ENCODE measurements around the gene FAM107A. TPM values are rescaled to one million over a fixed set of nuclear protein-coding genes. Genes with fewer than 3 reads are reported as not detected.

The FAM107A gene
- total RNA-seq, 1 donor from 2014 or later, result 1.3 TPM

DNA sequence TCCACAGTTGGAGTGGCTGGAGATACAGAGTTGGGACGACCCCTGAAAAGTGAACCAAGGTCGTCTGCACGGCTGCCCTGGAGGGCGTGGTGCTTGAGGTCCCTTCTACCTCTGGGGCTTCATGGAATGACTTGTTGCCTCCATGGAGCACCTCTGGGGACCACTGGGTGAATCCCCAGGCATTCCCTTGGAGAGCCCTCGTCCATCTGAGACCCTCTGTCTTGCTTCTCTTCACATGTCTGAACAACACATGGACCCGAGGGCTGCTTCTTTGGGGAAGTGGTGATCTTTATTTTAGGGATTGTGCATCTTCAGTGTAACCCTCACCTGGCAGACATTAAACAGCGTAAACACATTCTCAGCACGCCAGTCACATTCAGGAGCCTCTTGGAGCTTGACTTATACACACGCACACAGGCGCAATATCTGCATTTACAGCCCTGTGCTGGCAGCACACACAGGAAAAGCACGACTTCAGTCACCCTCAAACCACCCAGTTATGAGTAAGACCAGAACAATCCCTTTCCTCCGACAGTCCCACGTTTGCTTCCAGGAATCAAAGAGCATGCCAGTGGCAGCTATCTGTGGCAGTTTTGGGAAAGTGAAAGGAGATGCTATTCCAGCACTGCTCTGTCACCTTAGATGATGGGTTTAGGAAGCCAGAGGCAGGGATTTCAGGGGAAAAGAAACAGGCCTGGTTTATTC is 12.6 kb downstream of the FAM107A start:
- DNase-seq (ENCODE audit: low read depth), result no peak

DNA sequence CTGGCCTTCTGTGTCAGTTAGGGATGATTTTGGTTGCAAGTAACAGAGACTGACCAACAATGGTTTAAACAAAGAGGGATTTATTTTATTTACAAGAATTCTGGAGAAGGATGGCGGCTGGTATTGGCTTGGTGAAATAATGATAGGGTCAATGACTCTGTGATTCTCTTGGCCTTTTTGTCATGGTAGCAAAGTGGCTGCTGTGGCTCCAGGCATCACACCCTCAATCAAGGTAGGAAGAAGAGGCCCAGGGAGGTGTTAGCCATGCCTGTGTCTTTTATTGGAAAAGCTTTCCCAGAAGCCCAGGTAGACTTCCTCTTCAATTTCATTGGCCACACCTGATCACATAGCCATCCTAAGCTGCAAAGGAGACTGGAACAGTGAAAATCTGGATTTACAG is 13.1 kb downstream of the FAM107A start:
- DNase-seq (ENCODE audit: low read depth), result no peak
- TF ChIP-seq, protein P1, sequence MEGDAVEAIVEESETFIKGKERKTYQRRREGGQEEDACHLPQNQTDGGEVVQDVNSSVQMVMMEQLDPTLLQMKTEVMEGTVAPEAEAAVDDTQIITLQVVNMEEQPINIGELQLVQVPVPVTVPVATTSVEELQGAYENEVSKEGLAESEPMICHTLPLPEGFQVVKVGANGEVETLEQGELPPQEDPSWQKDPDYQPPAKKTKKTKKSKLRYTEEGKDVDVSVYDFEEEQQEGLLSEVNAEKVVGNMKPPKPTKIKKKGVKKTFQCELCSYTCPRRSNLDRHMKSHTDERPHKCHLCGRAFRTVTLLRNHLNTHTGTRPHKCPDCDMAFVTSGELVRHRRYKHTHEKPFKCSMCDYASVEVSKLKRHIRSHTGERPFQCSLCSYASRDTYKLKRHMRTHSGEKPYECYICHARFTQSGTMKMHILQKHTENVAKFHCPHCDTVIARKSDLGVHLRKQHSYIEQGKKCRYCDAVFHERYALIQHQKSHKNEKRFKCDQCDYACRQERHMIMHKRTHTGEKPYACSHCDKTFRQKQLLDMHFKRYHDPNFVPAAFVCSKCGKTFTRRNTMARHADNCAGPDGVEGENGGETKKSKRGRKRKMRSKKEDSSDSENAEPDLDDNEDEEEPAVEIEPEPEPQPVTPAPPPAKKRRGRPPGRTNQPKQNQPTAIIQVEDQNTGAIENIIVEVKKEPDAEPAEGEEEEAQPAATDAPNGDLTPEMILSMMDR (conservative IDR thresholded peaks at IDR 0.05; ENCODE audit: low read depth, low read length), result no peak
- no peak overlapping the region for H3K4me3 ChIP-seq (ENCODE audit: low read depth, low read length)

More for the DNA sequence above, 12.6 kb downstream of the FAM107A start:
- no peak overlapping the region for H3K4me3 ChIP-seq (ENCODE audit: low read depth, low read length)
- TF ChIP-seq, protein P1 (conservative IDR thresholded peaks at IDR 0.05; ENCODE audit: low read depth, low read length), result no peak

DNA sequence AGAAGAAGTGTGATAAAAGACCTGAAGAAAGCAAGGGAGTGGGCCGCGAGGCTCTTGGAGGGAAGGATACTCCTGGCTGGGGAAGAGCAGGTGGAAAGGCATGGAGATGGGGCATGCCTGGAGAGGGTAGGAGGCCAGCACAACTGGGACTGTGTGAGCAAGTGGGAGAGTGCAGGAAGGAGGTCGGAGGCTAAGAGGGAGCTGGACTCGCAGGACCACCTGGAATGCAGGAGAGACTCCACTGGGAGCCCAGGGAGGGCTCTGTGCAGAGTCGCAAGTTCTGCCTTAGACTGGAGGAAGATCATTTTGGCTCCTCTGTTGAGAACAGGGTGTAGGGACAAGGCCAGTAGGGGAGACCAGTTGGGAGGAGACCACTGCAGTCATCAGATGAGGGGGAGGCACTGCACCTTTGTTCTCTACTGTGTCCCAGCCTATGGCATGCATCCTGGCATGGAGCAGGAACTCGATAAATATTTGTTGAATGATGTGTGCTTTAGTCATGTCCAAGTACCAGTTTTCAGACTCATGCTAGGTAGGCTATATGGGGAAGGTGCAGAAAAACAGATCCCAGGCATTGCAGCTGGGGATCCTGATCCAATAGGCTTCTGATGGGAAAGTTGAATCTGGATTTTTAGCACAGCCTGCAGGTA is 13.7 kb downstream of the FAM107A start:
- TF ChIP-seq, protein P1 (conservative IDR thresholded peaks at IDR 0.05; ENCODE audit: low read depth, low read length), result no peak
- no peak overlapping the region for H3K4me3 ChIP-seq (ENCODE audit: low read depth, low read length)
- no peak for DNase-seq (ENCODE audit: low read depth)

- H3K4me3 ChIP-seq (ENCODE audit: low read depth, low read length), result no peak overlapping the region
- DNase-seq (ENCODE audit: low read depth), result no peak
- TF ChIP-seq, protein P1 (conservative IDR thresholded peaks at IDR 0.05; ENCODE audit: low read depth, low read length), result no peak
Measured at GRCh38 chr3:58562498-58562897, 14.7 kb downstream of the FAM107A start.

DNA sequence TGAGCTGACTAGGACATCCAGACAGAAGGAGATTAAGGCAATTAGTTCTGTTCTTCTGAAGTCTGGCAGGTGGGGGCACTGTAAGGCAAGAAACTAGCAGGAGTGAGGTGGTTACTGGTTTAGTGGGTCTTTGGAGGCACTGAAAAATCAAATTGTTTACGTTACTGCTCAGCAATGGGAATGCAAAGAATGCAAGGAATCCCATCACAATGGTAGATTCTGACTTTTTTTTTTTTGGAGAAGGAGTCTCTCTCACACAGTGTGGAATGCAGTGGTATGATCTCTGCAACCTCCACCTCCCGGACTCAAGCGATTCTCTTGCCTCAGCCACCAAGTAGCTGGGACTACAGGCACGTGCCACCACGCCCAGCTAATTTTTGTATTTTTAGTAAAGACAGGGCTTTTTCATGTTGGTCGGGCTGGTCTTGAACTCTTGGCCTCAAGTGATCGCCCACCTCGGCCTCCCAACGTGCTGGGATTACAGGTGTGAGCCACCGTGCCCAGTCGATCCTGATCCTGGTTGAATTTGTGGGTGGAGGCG is 16.4 kb downstream of the FAM107A start:
- TF ChIP-seq, protein P1 (conservative IDR thresholded peaks at IDR 0.05; ENCODE audit: low read depth, low read length), result peak; percentile 68
- H3K4me3 ChIP-seq (ENCODE audit: low read depth, low read length), result no peak overlapping the region
- DNase-seq (ENCODE audit: low read depth), result peak; percentile 74

DNA sequence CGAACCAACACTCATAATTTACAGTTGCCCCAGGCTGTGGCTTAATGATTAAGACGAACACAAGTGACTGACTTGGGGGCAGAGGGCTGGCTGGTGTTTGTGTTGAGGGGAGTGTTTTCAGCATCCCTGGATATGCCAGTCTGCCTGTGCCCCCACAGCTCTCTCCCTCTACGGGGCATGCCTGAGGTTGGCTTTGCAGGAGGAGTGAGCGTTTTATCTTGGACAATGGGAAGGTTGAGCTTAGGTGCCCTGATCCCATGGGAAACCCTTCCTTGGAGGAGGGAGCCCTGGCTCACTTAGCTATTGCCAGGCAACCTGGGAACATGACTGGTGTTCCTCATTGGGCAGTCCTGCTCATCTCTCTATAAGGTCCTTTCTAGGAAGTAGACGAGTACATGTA is 17.6 kb downstream of the FAM107A start:
- no peak overlapping the region for H3K4me3 ChIP-seq (ENCODE audit: low read depth, low read length)
- TF ChIP-seq, protein P1 (conservative IDR thresholded peaks at IDR 0.05; ENCODE audit: low read depth, low read length), result no peak
- DNase-seq (ENCODE audit: low read depth), result no peak
